H9 (cell line): ENCODE results near the gene NCAPG. TPM values are rescaled to one million over a fixed set of nuclear protein-coding genes. Genes with fewer than 3 reads are reported as not detected.

Experiments
- DNase-seq: peaks from one replicate; pipeline ENCODE4 v3.0.0-alpha.2; 2017
- H2AFZ ChIP-seq: one replicate; pipeline ENCODE4 v1.6.1; 2013; ENCODE audit warnings: mild to moderate bottlenecking, low read length, control low read depth, moderate library complexity
- H2AK5ac ChIP-seq: 2 replicates; pipeline ENCODE4 v1.6.1; 2013; ENCODE audit warnings: low read length, control low read depth, mixed read lengths; ENCODE audit not compliant: insufficient read length
- H2BK120ac ChIP-seq: one replicate; pipeline ENCODE4 v1.6.1; 2013; ENCODE audit warnings: low read depth, mild to moderate bottlenecking, low read length, control low read depth, inconsistent platforms; ENCODE audit not compliant: poor library complexity, severe bottlenecking
- H2BK12ac ChIP-seq: 2 replicates; pipeline ENCODE4 v1.6.1; 2013; ENCODE audit warnings: low read length, control low read depth, mixed read lengths, low read depth; ENCODE audit not compliant: insufficient read length
- H2BK15ac ChIP-seq: 2 replicates; pipeline ENCODE4 v1.6.1; 2013; ENCODE audit warnings: low read depth, low read length, control low read depth
- H2BK20ac ChIP-seq: one replicate; pipeline ENCODE4 v1.6.1; 2013; ENCODE audit warnings: low read depth, mild to moderate bottlenecking, low read length, control low read depth, inconsistent platforms; ENCODE audit not compliant: poor library complexity, severe bottlenecking
- H2BK5ac ChIP-seq: 2 replicates; pipeline ENCODE4 v1.6.1; 2013; ENCODE audit warnings: low read length, control low read depth, mixed read lengths; ENCODE audit not compliant: insufficient read length
- H3K14ac ChIP-seq: 2 replicates; pipeline ENCODE4 v1.6.1; 2013; ENCODE audit warnings: low read length, control low read depth; ENCODE audit not compliant: insufficient read depth
- H3K18ac ChIP-seq: 2 replicates; pipeline ENCODE4 v1.6.1; 2013; ENCODE audit warnings: low read depth, mild to moderate bottlenecking, mixed read lengths, low read length, control low read depth; ENCODE audit not compliant: insufficient read length
- H3K23ac ChIP-seq: 2 replicates; pipeline ENCODE4 v1.6.1; 2013; ENCODE audit warnings: low read length, control low read depth, mixed read lengths, low read depth; ENCODE audit not compliant: insufficient read length
- H3K23me2 ChIP-seq: 2 replicates; pipeline ENCODE4 v1.6.1; 2013; ENCODE audit warnings: low read depth, mild to moderate bottlenecking, mixed read lengths, low read length, control low read depth; ENCODE audit not compliant: insufficient read length, poor library complexity, severe bottlenecking
- H3K27ac ChIP-seq: 2 replicates; pipeline ENCODE4 v1.5.1; 2013; ENCODE audit warnings: low read length, control low read depth, mixed read lengths, low read depth; ENCODE audit not compliant: insufficient read length
- H3K27me3 ChIP-seq: 2 replicates; pipeline ENCODE4 v1.6.1; 2013; ENCODE audit warnings: low read length, control low read depth, inconsistent platforms; ENCODE audit not compliant: insufficient read depth
- H3K4ac ChIP-seq: 2 replicates; pipeline ENCODE4 v1.6.1; 2013; ENCODE audit warnings: low read depth, mild to moderate bottlenecking, control low read depth, inconsistent platforms, low read length, moderate library complexity
- H3K4me1 ChIP-seq: 2 replicates; pipeline ENCODE4 v1.6.1; 2013; ENCODE audit warnings: low read length, control low read depth, inconsistent platforms; ENCODE audit not compliant: insufficient read depth
- H3K4me2 ChIP-seq: 2 replicates; pipeline ENCODE4 v1.6.1; 2013; ENCODE audit warnings: low read length, control low read depth, mixed read lengths; ENCODE audit not compliant: insufficient read length, insufficient read depth
- H3K56ac ChIP-seq: 2 replicates; pipeline ENCODE4 v1.6.1; 2013; ENCODE audit warnings: low read depth, mild to moderate bottlenecking, mixed read lengths, low read length, control low read depth; ENCODE audit not compliant: insufficient read length
- H3K79me1 ChIP-seq: 2 replicates; pipeline ENCODE4 v1.6.1; 2013; ENCODE audit warnings: low read depth, mild to moderate bottlenecking, moderate library complexity, low read length, control low read depth, inconsistent platforms; ENCODE audit not compliant: insufficient read depth, poor library complexity, severe bottlenecking
- H3K79me2 ChIP-seq: 2 replicates; pipeline ENCODE4 v1.6.1; 2013; ENCODE audit warnings: low read length, control low read depth, inconsistent platforms; ENCODE audit not compliant: insufficient read depth
- H3K9ac ChIP-seq: 2 replicates; pipeline ENCODE4 v1.6.1; 2013; ENCODE audit warnings: low read length, control low read depth, mixed read lengths; ENCODE audit not compliant: insufficient read length; ENCODE audit errors: extremely low read depth
- H3K9me3 ChIP-seq: one replicate; pipeline ENCODE4 v1.6.1; 2013; ENCODE audit warnings: low read depth, low read length, inconsistent platforms; ENCODE audit not compliant: control insufficient read depth
- H3T11ph ChIP-seq: one replicate; pipeline ENCODE4 v1.6.1; 2013; ENCODE audit warnings: mild to moderate bottlenecking, low read length, control low read depth, inconsistent platforms
- H4K20me1 ChIP-seq: one replicate; pipeline ENCODE4 v1.6.1; 2013; ENCODE audit not compliant: control insufficient read depth, insufficient read length, insufficient read depth
- H4K5ac ChIP-seq: 2 replicates; pipeline ENCODE4 v1.6.1; 2013; ENCODE audit warnings: low read depth, mild to moderate bottlenecking, mixed read lengths, low read length, control low read depth; ENCODE audit not compliant: insufficient read length
- H4K8ac ChIP-seq: replicated peaks from 2 replicates; pipeline ENCODE4 v1.6.1; 2013; ENCODE audit warnings: low read length, control low read depth, mixed read lengths, low read depth; ENCODE audit not compliant: insufficient read length
- H4K91ac ChIP-seq: 2 replicates; pipeline ENCODE4 v1.6.1; 2013; ENCODE audit warnings: low read depth, mild to moderate bottlenecking, moderate library complexity, mixed read lengths, low read length, control low read depth; ENCODE audit not compliant: insufficient read length
- H3K27ac Mint-ChIP-seq, 3 experiments: 2 replicates in 2 of 3; 3 replicates in 1 of 3; pipeline ENCODE4 v1.8.0; 2020 to 2021; ENCODE audit warnings: mixed read lengths in 3 of 3, mild to moderate bottlenecking in 1 of 3, moderate library complexity in 1 of 3
- H3K27me3 Mint-ChIP-seq: 2 replicates; pipeline ENCODE4 v1.8.0; 2021; ENCODE audit warnings: low read depth, mild to moderate bottlenecking, moderate library complexity, mixed read lengths
- H3K36me3 Mint-ChIP-seq, 3 experiments: 2 replicates in 2 of 3; 3 replicates in 1 of 3; pipeline ENCODE4 v1.8.0; 2020 to 2021; ENCODE audit warnings: low read depth in 3 of 3, mixed read lengths in 3 of 3; ENCODE audit not compliant: insufficient read depth in 1 of 3
- H3K4me1 Mint-ChIP-seq, 2 experiments: 2 replicates each; pipeline ENCODE4 v1.8.0; 2020; ENCODE audit warnings: mixed read lengths in 2 of 2
- H3K4me3 Mint-ChIP-seq, 2 experiments: 2 replicates in 1 of 2; 3 replicates in 1 of 2; pipeline ENCODE4 v1.8.0; 2020 to 2021; ENCODE audit warnings: mild to moderate bottlenecking in 2 of 2, mixed read lengths in 2 of 2, moderate library complexity in 1 of 2
- H3K9me3 Mint-ChIP-seq, 2 experiments: 2 replicates in 1 of 2; 3 replicates in 1 of 2; pipeline ENCODE4 v1.8.0; 2020; ENCODE audit warnings: mild to moderate bottlenecking in 2 of 2, mixed read lengths in 2 of 2, moderate library complexity in 1 of 2
- WGBS: extraction: QIAGEN DNeasy Blood & Tissue Kit; methylation state at CpG from one replicate; pipeline ENCODE4 v1.1.7; 2013; ENCODE audit warnings: missing lambda C conversion rate, low lambda C conversion rate, mixed read lengths; ENCODE audit not compliant: insufficient read length; ENCODE audit errors: extremely low coverage; 5-methylcytosine and 5-hydroxymethylcytosine counted together
- total RNA-seq: library from RNA; stranded (reverse); gene quantifications from 2 replicates; pipeline ENCODE4 v1.2.1, GENCODE V29; 2021
- TF ChIP-seq, protein P1 (sequence below): fragments of 200-600 bp; sonication (generic); conservative IDR thresholded peaks from 3 replicates; pipeline ENCODE4 v1.8.0; 2021; ENCODE audit warnings: antibody characterized with exemption, mild to moderate bottlenecking

Gene NCAPG
- total RNA-seq, 1 experiment from 2014 or later, result 48.8 TPM

DNA sequence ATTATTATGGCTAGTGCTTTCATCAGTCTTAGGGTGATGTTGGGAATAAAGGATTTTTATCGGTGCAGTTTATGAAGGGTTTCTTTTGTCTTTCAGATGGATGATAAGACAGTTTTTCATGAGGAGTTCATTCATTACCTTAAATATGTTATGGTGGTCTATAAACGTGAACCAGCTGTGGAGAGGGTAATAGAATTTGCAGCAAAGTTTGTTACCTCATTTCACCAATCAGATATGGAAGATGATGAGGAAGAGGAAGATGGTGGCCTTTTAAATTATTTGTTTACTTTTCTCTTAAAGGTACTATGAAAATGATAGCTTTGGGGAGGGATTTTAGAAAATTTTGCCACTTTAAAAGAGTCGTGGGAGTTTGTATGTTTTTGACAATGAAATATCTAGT is 1.3 kb downstream of the NCAPG start:
- no peak overlapping the region for H2BK20ac ChIP-seq
- H2AK5ac ChIP-seq, result no peak overlapping the region
- Mint-ChIP-seq H3K27ac (peak overlapping the region in 2 of 3 experiments; percentile 25 to 37; a peak in 3 of 7 replicates), H3K4me3 (peak overlapping the region; percentile 98 to 100), H3K4me1 (peaks cover 30 to 33% of the 10 kb centered on the region in 2 experiments), H3K36me3 (peaks cover 36 to 67% (median 39%) of the 10 kb centered on the region in 3 experiments; a peak in 6 of 7 replicates), H3K9me3 (peaks cover 0 to 6% of the 10 kb centered on the region in 2 experiments; a peak in 1 of 5 replicates), H3K27me3 (no peaks in the 10 kb centered on the region)
- H3K56ac ChIP-seq, result no peak overlapping the region
- no peak overlapping the region for H2BK5ac ChIP-seq
- H3K79me2 ChIP-seq, result peaks cover 32% of the 10 kb centered on the region; the same call in 1 of the 2 replicates
- peaks cover 2% of the 10 kb centered on the region; the same call in 1 of the 2 replicates for H3K4me1 ChIP-seq
- H4K20me1 ChIP-seq, result no peaks in the 10 kb centered on the region
- H3K27ac ChIP-seq, result no peak overlapping the region
- no peaks in the 10 kb centered on the region for H3K9me3 ChIP-seq
- no peak overlapping the region for H2BK120ac ChIP-seq
- no peak overlapping the region for H4K8ac ChIP-seq
- H2BK12ac ChIP-seq, result no peak overlapping the region
- H3T11ph ChIP-seq, result no peak overlapping the region
- H3K18ac ChIP-seq, result no peak overlapping the region
- no peak overlapping the region for H3K4ac ChIP-seq
- DNase-seq, result no peak
- no peak overlapping the region for H4K91ac ChIP-seq
- no peak overlapping the region for H3K14ac ChIP-seq
- H4K5ac ChIP-seq, result no peak overlapping the region
- peak overlapping the region; percentile 92 for H3K9ac ChIP-seq
- no CpG with 5 or more reads among the region's 3 CpGs for WGBS
- no peak overlapping the region for H3K23ac ChIP-seq
- TF ChIP-seq, protein P1, sequence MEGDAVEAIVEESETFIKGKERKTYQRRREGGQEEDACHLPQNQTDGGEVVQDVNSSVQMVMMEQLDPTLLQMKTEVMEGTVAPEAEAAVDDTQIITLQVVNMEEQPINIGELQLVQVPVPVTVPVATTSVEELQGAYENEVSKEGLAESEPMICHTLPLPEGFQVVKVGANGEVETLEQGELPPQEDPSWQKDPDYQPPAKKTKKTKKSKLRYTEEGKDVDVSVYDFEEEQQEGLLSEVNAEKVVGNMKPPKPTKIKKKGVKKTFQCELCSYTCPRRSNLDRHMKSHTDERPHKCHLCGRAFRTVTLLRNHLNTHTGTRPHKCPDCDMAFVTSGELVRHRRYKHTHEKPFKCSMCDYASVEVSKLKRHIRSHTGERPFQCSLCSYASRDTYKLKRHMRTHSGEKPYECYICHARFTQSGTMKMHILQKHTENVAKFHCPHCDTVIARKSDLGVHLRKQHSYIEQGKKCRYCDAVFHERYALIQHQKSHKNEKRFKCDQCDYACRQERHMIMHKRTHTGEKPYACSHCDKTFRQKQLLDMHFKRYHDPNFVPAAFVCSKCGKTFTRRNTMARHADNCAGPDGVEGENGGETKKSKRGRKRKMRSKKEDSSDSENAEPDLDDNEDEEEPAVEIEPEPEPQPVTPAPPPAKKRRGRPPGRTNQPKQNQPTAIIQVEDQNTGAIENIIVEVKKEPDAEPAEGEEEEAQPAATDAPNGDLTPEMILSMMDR, result no peak
- H3K4me2 ChIP-seq, result peak overlapping the region; percentile 29
- no peak overlapping the region for H2BK15ac ChIP-seq
- H3K27me3 ChIP-seq, result no peaks in the 10 kb centered on the region
- peaks cover 3% of the 10 kb centered on the region for H3K23me2 ChIP-seq
- H2AFZ ChIP-seq, result no peak overlapping the region
- peaks cover 5% of the 10 kb centered on the region for H3K79me1 ChIP-seq
